Activated CD4-positive, alpha-beta T cell treated with anti-CD3 and anti-CD28 coated beads for 4 hours (primary cell): ENCODE measurements around the gene CDC37.

Experiments
- DNase-seq, 2 donors: peaks; one replicate each; pipeline ENCODE4 v3.0.0-alpha.2; 2020

Gene CDC37

DNA sequence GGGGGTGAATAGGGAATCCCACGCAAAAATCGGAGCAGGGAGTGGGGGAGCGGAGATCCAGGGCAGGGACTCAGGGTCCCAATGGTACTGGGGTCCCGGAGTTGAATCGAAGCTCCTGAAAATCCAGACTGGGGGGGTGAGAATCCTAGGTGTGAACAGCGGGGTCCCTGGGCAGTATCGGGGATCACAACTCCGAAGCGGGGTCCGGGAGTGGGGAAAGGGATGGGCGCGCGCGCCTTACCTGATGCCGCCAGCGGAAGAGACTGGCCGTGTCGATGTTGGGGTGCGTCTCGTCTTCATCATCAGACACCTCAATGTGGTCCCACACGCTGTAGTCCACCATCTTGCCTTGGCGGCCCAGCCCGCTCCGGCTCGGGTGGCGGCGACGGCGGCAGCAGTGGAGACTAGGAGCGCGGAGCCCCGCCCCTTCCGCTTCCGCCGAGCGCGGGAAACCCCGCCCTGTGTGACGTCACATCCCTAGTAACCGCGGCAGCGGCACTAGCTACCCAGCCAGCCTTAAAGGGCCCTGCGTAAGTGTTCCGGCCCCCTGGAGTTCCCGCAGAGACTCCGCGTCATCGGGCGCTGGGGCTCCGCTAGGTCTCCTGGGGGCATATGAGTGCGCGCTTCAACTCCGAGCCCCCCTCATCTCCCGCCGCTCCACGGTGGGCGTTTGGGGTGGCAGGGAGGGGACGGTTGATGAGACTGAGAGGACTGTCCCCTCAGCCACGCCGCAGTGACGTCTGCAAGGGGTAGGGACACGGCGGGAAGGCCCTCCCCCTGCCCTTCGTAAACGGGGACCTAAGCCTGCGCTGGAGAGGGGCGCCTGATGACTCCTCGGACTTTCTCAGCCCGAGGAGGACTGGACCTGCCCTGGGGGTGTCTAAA lies at the start of gene CDC37:
Gene CDC37, minus strand, starts transcription at position 406 of the 885 bp plus-strand sequence. Its CDS starts 63 bp downstream, at position 343.
- peak; percentile 97 to 98 for DNase-seq

GRCh38 chr19:10450853-10451609 lies 47.7 kb upstream of the CDC37 start:
- no peak for DNase-seq

DNA sequence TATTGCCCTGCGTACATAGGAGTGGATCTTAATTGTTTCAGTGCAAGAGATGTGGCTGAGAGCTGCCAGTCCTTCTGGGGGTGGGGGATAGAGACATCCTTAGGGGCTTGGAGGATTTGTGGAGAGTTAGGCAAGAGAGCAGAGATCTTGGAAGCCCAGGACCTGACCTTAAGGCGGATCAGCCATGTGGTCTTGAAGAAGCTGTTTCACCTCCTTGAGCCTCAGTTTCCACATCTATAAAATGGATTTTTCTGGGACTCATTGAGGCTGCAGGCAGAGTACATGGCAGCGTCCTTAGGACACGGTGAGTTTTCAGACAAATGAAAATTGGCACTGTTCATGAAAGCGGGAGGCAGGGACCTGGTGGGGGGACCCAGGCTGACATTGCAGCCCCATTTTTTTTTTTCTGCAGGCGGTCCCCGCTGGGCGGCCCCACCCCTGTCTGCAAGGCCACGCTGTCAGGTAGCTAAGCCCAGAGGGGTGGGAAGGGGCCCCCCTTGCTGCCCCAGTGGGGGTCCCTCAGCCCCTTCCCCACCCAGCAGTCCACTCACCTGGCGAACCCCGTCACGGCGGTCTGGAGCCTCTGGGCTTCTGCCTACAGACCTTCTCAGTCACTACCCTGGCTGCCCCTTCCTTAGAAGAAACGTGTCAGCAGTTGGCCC lies 47.0 kb upstream of the CDC37 start:
- no peak for DNase-seq

- no peak for DNase-seq
Observed at GRCh38 chr19:10449037-10449436, 45.7 kb upstream of the CDC37 start.

- no peak for DNase-seq
Observed at GRCh38 chr19:10442698-10443097, 39.4 kb upstream of the CDC37 start.

DNA sequence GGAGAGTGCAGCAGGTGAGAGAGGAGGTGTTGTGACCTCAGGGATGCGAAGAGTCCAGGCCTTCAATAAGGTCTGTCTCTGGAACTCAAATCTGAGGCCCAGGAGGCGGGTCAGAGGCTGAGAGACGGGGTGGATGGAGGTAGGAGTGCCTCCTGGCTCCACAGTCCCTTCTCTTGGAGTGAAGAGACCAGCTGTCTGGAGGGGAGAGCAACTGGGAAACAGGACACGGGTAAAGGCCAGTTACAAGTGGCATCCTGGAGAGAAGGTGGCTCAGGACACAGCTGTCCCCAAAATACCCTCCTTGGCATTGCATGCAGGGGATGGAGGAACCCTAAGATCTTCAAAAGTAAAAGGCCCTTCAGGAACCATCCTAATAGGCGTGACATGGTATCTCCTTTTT lies 36.2 kb upstream of the CDC37 start:
- no peak for DNase-seq

DNA sequence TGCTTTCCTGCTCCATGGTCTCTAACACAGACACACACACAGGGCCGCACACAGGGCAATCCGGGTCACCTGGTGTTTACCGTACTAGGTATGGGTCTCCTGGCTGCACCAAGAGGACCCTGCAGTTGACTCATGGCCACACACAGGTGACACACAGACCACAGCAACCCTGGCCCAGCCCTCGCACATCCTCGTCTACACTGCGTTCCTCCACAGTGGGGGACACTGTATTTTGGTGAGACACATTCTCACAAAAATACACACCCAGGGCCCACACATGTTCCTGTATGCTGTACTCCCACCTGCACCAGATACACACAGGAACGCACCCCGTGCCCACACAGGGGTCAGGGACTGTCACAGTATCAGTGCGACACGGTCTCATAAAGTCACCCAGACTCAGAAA lies 29.8 kb upstream of the CDC37 start:
- DNase-seq: no peak

- no peak for DNase-seq
Observed at GRCh38 chr19:10432736-10433130, 29.4 kb upstream of the CDC37 start.

DNA sequence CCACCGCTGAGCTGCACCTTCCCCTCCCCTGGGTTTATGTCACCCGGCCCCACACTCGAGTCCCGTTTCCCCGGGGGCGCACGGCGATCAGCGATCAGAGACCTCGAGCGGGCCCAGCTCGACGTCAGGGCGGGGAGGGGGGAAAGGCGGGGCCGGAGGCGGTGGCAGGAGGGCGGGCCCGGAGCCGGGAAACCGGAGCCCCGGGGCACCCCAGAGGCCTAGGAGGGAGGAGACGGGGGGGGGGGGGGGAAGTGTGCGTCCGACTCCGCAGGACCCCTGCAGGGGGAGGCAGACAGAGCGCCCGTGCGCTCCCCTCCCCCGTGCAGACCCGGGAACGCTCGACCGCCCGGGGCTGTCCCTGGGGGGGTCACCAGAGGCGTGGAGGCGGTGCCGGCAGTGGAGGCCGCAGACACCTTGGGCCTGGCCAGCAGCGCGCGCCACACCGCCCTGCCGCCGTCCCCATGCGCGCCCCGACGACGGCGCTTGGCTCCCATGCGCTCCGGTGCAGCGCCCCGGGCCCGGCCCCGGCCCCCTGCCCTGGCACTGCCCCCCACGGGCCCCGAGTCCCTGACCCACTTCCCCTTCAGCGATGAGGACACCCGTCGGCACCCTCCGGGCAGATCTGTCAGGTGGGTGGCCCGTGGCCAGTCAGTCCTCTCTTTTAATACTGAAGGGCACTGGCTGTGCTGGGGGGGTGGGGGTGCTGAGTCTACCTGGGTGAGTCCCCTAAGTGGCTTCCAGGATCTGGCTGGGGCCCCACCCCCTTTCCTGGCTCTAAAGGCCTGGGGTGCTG lies 28.8 kb upstream of the CDC37 start:
- DNase-seq: peak; percentile 61

GRCh38 chr19:10431254-10431942 lies 28.1 kb upstream of the CDC37 start:
- DNase-seq: peak in 1 of 2 donors; percentile 37

DNA sequence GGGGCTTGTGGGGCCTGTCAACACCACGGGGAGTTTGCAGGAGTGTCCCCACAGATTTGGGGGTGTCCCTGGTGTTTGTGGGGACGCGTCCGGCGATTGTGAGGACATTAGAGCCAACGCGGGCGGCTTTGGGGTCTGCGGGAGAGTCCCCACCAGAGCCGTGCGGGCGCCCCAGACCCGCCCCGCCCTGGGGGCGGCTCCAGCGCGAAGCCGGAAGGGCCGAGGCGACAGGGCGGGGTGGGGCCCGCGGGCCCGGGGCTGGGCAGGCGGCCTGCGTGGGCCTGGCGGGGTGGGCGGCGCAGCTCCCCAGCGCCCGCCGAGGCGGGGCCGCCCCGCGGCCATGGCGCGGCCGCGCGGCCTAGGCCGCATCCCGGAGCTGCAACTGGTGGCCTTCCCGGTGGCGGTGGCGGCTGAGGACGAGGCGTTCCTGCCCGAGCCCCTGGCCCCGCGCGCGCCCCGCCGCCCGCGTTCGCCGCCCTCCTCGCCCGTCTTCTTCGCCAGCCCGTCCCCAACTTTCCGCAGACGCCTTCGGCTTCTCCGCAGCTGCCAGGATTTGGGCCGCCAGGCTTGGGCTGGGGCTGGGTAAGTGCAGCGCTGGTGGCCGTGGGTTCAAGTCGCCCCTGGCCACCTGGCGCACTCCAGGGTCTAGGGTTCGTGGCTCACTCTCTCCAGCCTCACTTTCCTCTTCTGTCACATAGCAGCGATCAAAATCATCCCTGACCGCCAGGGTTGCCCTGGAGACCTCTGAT lies 27.3 kb upstream of the CDC37 start:
- no peak for DNase-seq

- no peak for DNase-seq
Observed at GRCh38 chr19:10428996-10429381, 25.6 kb upstream of the CDC37 start.

DNA sequence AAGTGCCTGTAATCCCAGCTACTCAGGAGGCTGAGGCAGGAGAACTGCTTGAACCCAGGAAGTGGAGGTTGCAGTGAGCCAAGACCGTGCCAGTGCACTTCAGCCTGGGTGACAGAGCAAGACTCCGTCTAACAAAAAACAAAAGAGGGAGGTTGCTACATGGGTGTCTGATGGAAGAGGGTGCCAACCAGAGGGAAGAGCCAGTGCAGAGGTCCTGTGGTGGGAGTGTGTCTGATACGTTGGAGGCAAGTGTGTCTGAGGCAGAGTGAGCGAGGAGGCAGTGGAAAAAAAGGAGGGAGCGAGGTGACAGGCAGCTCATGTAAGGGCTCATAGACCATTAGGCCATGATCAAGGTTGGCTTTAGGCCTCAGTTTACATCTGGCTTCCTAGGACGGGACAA lies 23.8 kb upstream of the CDC37 start:
- DNase-seq: no peak

GRCh38 chr19:10424011-10424637 lies 20.8 kb upstream of the CDC37 start:
- DNase-seq: peak; percentile 53 to 60

DNA sequence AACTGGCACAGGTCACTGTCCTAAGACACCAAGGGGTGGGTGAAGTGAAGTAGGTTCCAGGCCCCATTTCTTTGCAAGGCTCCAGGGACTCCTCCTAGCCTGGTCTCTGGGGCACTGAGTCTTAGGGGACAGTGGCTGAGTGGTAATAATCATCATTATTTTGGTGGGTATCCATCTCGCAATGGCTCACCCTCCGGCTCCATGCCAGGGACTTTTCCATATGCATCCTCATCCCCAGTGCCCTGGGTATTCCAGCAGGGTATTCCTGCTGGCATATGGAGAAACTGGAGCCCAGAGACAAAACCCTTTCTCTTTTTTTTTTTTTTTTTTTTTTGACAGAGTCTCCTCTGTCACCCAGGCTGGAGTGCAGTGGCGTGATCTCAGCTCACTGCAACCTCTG lies 19.5 kb upstream of the CDC37 start:
- no peak for DNase-seq

- DNase-seq: no peak
Observed at GRCh38 chr19:10422046-10422461, 18.7 kb upstream of the CDC37 start.

DNA sequence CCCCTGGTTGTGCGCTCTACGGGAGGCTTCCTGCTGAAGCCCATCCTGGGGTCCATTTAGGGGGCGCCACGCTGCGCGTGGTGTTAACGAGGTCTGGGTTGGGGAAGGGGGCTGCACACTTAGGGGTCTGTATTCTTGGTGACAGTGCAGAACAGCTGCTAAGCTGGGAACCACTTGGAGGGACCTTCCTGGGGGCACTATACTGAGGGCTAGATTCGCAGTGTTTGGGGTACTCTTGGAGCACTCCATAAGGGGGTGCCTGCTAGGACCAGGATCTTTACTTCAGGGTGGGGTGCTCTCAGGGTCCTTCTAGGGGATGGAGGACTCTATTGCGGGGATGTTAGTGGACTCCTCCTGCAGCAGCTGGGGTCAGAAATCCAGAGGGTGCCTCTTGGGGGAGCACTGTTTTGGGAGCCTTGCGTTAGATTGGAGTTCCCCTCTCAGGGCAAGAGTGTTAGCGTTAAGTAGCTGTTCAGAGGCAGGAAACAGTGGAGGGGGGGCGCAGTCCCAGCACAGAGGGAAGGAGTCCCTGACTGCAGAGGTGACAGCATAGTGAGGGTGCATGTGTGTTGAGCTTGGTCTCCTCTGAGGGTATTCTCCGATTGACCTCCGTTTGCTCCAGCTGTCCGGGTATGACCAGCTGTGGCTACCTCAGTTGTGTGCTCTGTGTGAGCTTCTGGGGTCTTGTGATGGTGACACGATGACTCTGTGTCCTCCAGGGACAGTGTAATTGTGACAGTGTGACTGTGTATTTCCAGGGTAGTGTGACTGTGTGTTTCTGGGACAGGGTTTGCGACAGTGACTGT lies 18.1 kb upstream of the CDC37 start:
- DNase-seq: no peak

GRCh38 chr19:10420444-10421239 lies 17.3 kb upstream of the CDC37 start, which contains the start of gene PDE4A:
Gene PDE4A (plus strand): TSS chr19:10420538. CDS start chr19:10420765, 227 bp downstream.
- DNase-seq: peak in 1 of 2 donors; percentile 56
